ENCODE measurements around the gene RHBG.

Gene RHBG

GRCh38 chr1:156428746-156429288 is 59.8 kb downstream of the RHBG start:
- DNase-seq (ENCODE audit: low read depth): no peak

- no peak for DNase-seq (ENCODE audit: low read depth)
These were observed 60.5 kb downstream of the RHBG start for GRCh38 chr1:156429313-156430060.

GRCh38 chr1:156430303-156430702 is 61.3 kb downstream of the RHBG start:
- no peak for DNase-seq (ENCODE audit: low read depth)

- DNase-seq (ENCODE audit: low read depth): no peak
These were observed 61.9 kb downstream of the RHBG start for GRCh38 chr1:156430866-156431265.

- DNase-seq (ENCODE audit: low read depth): no peak
These were observed 62.4 kb downstream of the RHBG start for GRCh38 chr1:156431366-156431765.

- no peak for DNase-seq (ENCODE audit: low read depth)
These were observed 63.0 kb downstream of the RHBG start for GRCh38 chr1:156431769-156432668.

- no peak for DNase-seq (ENCODE audit: low read depth)
These were observed 63.6 kb downstream of the RHBG start for GRCh38 chr1:156432669-156433018.

- DNase-seq (ENCODE audit: low read depth): no peak
These were observed 64.0 kb downstream of the RHBG start for GRCh38 chr1:156433032-156433431.

GRCh38 chr1:156433602-156434001 is 64.6 kb downstream of the RHBG start:
- DNase-seq (ENCODE audit: low read depth): no peak

Measured in GM04504 (cell line).